Measurements from ENCODE around the gene MAP3K10. TPM values are rescaled to one million over a fixed set of nuclear protein-coding genes. Genes with fewer than 3 reads are reported as not detected.
A peak's percentile ranks its signal among the peaks of the same experiment; 100 is the strongest.

Gene MAP3K10
- total RNA-seq, 2 donors from 2014 or later = 13.2 to 28.4 TPM

DNA sequence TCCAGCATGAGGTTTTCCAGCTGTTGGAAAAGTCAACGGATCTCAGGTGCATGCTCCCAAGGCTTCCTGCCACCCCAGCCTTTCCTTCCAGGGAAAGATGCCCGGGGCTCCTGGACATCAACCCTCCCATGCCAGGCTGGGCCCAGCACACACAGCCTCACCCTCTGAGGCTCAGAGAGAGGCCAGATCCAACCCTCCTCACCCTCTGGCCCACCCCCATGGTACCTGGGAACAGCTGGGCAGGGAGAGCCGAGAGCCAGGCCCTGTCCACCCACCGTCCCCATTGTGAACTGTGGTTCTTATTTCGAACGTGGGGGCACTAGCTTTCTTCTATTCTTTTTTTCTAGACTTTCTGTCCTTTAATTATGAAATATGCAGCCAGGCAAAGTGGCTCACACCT is 45.1 kb downstream of the MAP3K10 start:
- Mint-ChIP-seq H3K27ac (no peak overlapping the region), H3K4me3 (no peak overlapping the region), H3K4me1 (ENCODE audit: low read depth in 2 of 2) (no peaks in the 10 kb centered on the region), H3K36me3 (peaks cover 5% of the 10 kb centered on the region), H3K9me3 (no peaks in the 10 kb centered on the region), H3K27me3 (no peaks in the 10 kb centered on the region)
- DNase-seq (ENCODE audit: low spot score) = no peak
- no peak for ATAC-seq

GRCh38 chr19:40237791-40238190 is 46.6 kb downstream of the MAP3K10 start:
- ATAC-seq (no peak), DNase-seq (ENCODE audit: low spot score) (no peak)
- no peaks in the 10 kb centered on the region for H3K9me3 Mint-ChIP-seq
- no peak overlapping the region for H3K4me3 Mint-ChIP-seq
- no peaks in the 10 kb centered on the region for H3K27me3 Mint-ChIP-seq
- H3K36me3 Mint-ChIP-seq = peaks cover 5% of the 10 kb centered on the region
- no peaks in the 10 kb centered on the region for H3K4me1 Mint-ChIP-seq (ENCODE audit: low read depth in 2 of 2)
- H3K27ac Mint-ChIP-seq = no peak overlapping the region

DNA sequence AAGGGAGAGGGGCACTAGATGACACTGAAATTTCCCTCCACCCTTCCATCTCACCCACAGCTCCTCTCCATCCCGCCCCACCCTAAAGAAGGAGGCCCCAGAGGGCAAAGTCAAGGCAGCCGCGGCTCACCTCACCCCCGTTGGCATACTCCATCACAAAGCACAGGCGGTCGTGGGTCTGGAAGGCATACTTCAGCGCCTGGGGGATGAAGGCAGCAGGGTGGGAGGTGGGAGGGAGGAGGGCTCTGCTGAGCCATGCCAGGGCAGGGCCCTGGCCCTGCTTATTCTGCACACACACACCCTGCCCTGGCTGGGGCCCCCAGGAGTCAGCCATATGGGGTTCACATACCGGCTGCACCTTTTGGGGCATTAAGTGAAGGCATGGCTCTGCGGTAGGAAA is 47.5 kb downstream of the MAP3K10 start:
- ATAC-seq (no peak), DNase-seq (ENCODE audit: low spot score) (no peak)
- no peak overlapping the region for H3K4me3 Mint-ChIP-seq
- H3K36me3 Mint-ChIP-seq = peaks cover 5% of the 10 kb centered on the region
- H3K9me3 Mint-ChIP-seq = no peaks in the 10 kb centered on the region
- H3K4me1 Mint-ChIP-seq (ENCODE audit: low read depth in 2 of 2) = peaks cover 0 to 2% of the 10 kb centered on the region in 2 donors
- H3K27ac Mint-ChIP-seq = no peak overlapping the region
- no peaks in the 10 kb centered on the region for H3K27me3 Mint-ChIP-seq

GRCh38 chr19:40239415-40240226 is 48.4 kb downstream of the MAP3K10 start:
- DNase-seq (ENCODE audit: low spot score) (no peak), ATAC-seq (no peak)
- no peaks in the 10 kb centered on the region for H3K27me3 Mint-ChIP-seq
- H3K4me1 Mint-ChIP-seq (ENCODE audit: low read depth in 2 of 2) = peaks cover 0 to 2% of the 10 kb centered on the region in 2 donors
- no peaks in the 10 kb centered on the region for H3K9me3 Mint-ChIP-seq
- H3K36me3 Mint-ChIP-seq = peaks cover 5% of the 10 kb centered on the region
- no peak overlapping the region for H3K4me3 Mint-ChIP-seq
- H3K27ac Mint-ChIP-seq = no peak overlapping the region

GRCh38 chr19:40240332-40240731 is 49.1 kb downstream of the MAP3K10 start:
- Mint-ChIP-seq H3K27me3 (no peaks in the 10 kb centered on the region), H3K4me1 (ENCODE audit: low read depth in 2 of 2) (peaks cover 0 to 2% of the 10 kb centered on the region in 2 donors), H3K9me3 (no peaks in the 10 kb centered on the region), H3K27ac (no peak overlapping the region), H3K4me3 (no peak overlapping the region), H3K36me3 (peaks cover 5% of the 10 kb centered on the region)
- ATAC-seq (no peak), DNase-seq (ENCODE audit: low spot score) (no peak)

DNA sequence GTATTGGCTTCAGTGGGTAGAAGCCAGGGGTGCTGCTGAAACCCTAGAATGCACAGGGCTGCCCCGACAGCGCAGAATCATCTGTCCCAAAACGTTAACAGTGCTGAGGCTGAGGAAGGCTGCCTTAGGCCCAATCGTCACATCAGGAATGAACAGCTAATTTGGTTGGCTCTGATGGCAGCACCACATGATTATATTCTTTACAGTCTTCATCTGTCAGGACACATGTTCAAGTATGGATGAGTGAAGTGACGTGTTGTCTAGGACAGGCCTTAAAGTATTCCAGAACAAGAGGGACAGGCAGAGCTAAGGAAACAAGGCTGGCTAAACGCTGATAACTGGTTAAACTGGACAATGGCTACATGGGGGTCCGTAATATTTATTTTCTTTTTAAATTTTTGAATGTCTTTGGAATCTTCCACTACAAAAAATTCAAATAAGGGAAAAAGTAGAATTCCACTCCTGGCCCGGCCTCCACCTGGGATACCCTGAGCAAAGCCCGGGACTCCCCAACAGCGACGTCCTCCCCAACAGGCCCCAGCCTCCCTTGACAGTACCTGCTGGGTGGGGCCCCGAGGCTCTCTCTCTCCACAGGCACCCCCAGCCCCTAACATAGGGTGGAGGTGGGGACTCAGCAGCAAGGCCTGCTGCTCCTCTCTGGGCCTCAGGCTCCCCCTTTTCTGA is 50.0 kb downstream of the MAP3K10 start:
- H3K36me3 Mint-ChIP-seq = peaks cover 5% of the 10 kb centered on the region
- H3K27ac Mint-ChIP-seq = no peak overlapping the region
- H3K9me3 Mint-ChIP-seq = no peaks in the 10 kb centered on the region
- H3K27me3 Mint-ChIP-seq = no peaks in the 10 kb centered on the region
- ATAC-seq = no peak
- peaks cover 0 to 2% of the 10 kb centered on the region in 2 donors for H3K4me1 Mint-ChIP-seq (ENCODE audit: low read depth in 2 of 2)
- DNase-seq (ENCODE audit: low spot score) = no peak
- H3K4me3 Mint-ChIP-seq = no peak overlapping the region

- H3K9me3 Mint-ChIP-seq = no peaks in the 10 kb centered on the region
- H3K36me3 Mint-ChIP-seq = peaks cover 3% of the 10 kb centered on the region
- H3K4me1 Mint-ChIP-seq (ENCODE audit: low read depth in 2 of 2) = peaks cover 0 to 2% of the 10 kb centered on the region in 2 donors
- H3K4me3 Mint-ChIP-seq = no peak overlapping the region
- H3K27ac Mint-ChIP-seq = no peak overlapping the region
- H3K27me3 Mint-ChIP-seq = no peaks in the 10 kb centered on the region
- ATAC-seq = no peak
- DNase-seq (ENCODE audit: low spot score) = peak; percentile 50
Measured at GRCh38 chr19:40241809-40242384, 50.7 kb downstream of the MAP3K10 start.

DNA sequence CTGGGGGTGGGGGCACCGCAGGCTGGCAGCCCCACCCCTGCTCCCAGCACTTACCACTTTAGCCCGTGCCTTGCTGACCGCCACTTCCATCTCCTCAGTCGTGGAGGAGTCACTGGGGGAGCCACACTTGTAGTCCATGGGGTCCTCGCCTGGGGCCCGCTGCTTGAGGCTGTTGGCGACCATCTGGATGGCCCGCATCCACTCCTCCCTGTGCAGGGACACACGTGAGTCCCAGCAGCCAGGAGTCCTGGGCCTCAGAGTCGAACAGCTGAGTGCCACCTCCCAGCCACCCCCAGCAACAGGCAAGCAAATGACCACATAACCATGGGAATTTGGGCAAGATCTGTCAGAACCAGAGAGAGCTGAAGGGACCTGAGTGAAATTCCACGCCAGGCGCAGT is 51.3 kb downstream of the MAP3K10 start:
- Mint-ChIP-seq H3K4me3 (no peak overlapping the region), H3K27ac (no peak overlapping the region), H3K36me3 (no peaks in the 10 kb centered on the region), H3K9me3 (no peaks in the 10 kb centered on the region), H3K27me3 (no peaks in the 10 kb centered on the region), H3K4me1 (ENCODE audit: low read depth in 2 of 2) (peaks cover 0 to 2% of the 10 kb centered on the region in 2 donors)
- ATAC-seq = no peak
- DNase-seq (ENCODE audit: low spot score) = peak; percentile 55

GRCh38 chr19:40243181-40243580 is 52.0 kb downstream of the MAP3K10 start:
- H3K36me3 Mint-ChIP-seq = no peaks in the 10 kb centered on the region
- H3K4me3 Mint-ChIP-seq = no peak overlapping the region
- no peaks in the 10 kb centered on the region for H3K27me3 Mint-ChIP-seq
- peaks cover 0 to 3% of the 10 kb centered on the region in 2 donors for H3K4me1 Mint-ChIP-seq (ENCODE audit: low read depth in 2 of 2)
- no peak overlapping the region for H3K27ac Mint-ChIP-seq
- no peak for DNase-seq (ENCODE audit: low spot score)
- no peak for ATAC-seq
- H3K9me3 Mint-ChIP-seq = no peaks in the 10 kb centered on the region

DNA sequence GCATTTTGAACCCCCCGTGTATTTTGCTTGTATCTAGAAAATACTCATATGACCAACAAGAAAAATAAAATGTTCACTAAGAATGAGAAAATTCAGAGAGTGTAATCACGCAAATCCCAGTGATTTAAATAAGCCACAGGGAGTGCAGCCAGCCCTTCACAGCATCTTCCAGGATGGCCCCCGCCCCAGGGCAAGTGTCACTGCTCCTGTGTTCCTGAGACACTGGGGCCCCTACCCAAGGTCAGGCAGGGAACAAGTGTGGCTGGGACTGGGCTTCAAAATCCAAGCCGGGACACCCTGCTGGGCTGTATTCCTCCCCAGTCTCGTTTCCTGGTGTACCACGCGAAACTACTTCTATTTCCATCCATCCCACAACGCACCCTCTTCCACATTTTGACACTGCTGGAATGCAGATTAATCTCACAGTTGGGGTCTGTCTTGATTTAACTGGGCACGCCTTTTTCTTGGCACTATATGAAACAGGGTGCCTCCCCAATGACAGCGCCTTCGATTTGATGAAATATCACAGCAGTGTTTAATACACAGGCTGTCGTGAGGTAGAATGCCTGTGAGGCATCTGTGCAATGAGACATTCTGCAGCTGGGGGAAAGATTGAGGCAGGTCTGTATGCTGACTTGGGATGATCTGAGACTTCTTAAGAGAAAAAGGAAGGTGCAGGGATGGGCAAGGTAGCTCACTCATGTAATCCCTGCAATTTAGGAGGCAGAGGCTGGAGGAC is 53.5 kb downstream of the MAP3K10 start:
- no peak overlapping the region for H3K27ac Mint-ChIP-seq
- H3K4me3 Mint-ChIP-seq = no peak overlapping the region
- H3K27me3 Mint-ChIP-seq = no peaks in the 10 kb centered on the region
- H3K9me3 Mint-ChIP-seq = no peaks in the 10 kb centered on the region
- no peak for ATAC-seq
- DNase-seq (ENCODE audit: low spot score) = no peak
- peaks cover 2 to 9% of the 10 kb centered on the region in 2 donors for H3K4me1 Mint-ChIP-seq (ENCODE audit: low read depth in 2 of 2)
- H3K36me3 Mint-ChIP-seq = no peaks in the 10 kb centered on the region

DNA sequence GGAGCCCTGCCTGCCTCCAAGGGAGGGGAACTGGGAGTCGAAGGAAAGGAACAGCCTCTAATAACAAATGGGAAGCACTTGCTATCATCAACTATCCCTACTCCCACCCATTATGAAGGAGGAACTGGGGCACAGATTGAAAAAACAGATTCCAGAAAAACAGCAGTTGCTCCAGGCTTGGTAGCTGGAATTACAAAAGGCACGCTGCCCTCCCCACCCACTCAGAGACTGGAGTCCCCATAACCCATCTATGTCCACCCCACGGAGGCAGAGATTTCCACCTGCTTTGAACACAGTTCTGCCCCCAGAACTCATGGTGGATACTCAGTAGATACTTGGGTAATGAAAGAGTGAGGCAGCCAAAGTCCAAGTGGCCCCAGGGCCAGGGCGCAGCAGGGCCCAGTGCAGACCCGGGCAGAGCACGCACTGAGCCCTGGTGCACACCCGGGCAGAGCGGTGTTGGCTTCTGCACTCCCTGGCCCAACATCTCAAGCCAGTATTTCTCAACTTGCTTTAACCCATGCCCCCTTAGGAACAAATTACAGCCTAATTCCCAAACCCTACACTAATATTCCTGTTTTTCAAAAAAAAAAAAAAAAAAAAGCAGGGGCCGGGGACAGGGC is 54.4 kb downstream of the MAP3K10 start:
- Mint-ChIP-seq H3K9me3 (no peaks in the 10 kb centered on the region), H3K36me3 (no peaks in the 10 kb centered on the region), H3K4me3 (no peak overlapping the region), H3K4me1 (ENCODE audit: low read depth in 2 of 2) (peaks cover 4 to 12% of the 10 kb centered on the region in 2 donors), H3K27me3 (no peaks in the 10 kb centered on the region), H3K27ac (no peak overlapping the region)
- no peak for DNase-seq (ENCODE audit: low spot score)
- no peak for ATAC-seq

GRCh38 chr19:40246292-40247073 is 55.3 kb downstream of the MAP3K10 start:
- H3K9me3 Mint-ChIP-seq = no peaks in the 10 kb centered on the region
- no peak overlapping the region for H3K27ac Mint-ChIP-seq
- no peak for ATAC-seq
- H3K36me3 Mint-ChIP-seq = no peaks in the 10 kb centered on the region
- no peak overlapping the region for H3K4me3 Mint-ChIP-seq
- no peaks in the 10 kb centered on the region for H3K27me3 Mint-ChIP-seq
- DNase-seq (ENCODE audit: low spot score) = peak; percentile 45
- peaks cover 4 to 12% of the 10 kb centered on the region in 2 donors for H3K4me1 Mint-ChIP-seq (ENCODE audit: low read depth in 2 of 2)

DNA sequence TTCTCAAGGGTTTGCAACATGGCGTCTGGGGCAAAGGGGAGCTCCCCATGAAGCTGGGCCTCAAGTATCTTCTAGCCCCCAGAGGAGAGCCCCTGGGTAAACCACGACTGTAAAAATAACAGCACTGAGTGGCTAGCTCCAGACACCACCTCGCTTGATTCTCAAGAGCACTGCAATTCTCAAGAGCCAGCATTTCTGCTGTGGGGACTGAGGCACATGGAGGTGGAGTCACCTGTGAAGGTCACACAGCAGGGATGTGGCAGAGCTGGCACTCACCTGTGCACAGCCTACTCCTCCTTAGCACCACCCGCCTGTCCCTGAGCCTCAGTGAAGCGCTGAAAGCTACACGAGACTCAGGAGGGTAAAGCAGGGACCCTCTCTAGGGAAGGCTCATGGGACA is 56.0 kb downstream of the MAP3K10 start:
- no peak overlapping the region for H3K27ac Mint-ChIP-seq
- H3K4me3 Mint-ChIP-seq = no peak overlapping the region
- no peaks in the 10 kb centered on the region for H3K27me3 Mint-ChIP-seq
- no peak for DNase-seq (ENCODE audit: low spot score)
- peaks cover 4 to 16% of the 10 kb centered on the region in 2 donors for H3K4me1 Mint-ChIP-seq (ENCODE audit: low read depth in 2 of 2)
- peak in 1 of 2 donors; percentile 7 for ATAC-seq
- H3K9me3 Mint-ChIP-seq = no peaks in the 10 kb centered on the region
- H3K36me3 Mint-ChIP-seq = no peaks in the 10 kb centered on the region
